HG03045 (cell line): ENCODE measurements around the gene CHRM4.
"Not testable (repeated sequence)": the region's sequence is repeated elsewhere in the genome, so short reads cannot be mapped to it uniquely, and the experiment has no call there.

Experiments
- ATAC-seq: cut with Tn5 transposase; IDR thresholded peaks from one replicate; pipeline ENCODE4 v1.9.1; 2021; ENCODE audit warnings: mild to moderate bottlenecking, moderate library complexity; ENCODE audit not compliant: unreplicated experiment

CHRM4 gene

DNA sequence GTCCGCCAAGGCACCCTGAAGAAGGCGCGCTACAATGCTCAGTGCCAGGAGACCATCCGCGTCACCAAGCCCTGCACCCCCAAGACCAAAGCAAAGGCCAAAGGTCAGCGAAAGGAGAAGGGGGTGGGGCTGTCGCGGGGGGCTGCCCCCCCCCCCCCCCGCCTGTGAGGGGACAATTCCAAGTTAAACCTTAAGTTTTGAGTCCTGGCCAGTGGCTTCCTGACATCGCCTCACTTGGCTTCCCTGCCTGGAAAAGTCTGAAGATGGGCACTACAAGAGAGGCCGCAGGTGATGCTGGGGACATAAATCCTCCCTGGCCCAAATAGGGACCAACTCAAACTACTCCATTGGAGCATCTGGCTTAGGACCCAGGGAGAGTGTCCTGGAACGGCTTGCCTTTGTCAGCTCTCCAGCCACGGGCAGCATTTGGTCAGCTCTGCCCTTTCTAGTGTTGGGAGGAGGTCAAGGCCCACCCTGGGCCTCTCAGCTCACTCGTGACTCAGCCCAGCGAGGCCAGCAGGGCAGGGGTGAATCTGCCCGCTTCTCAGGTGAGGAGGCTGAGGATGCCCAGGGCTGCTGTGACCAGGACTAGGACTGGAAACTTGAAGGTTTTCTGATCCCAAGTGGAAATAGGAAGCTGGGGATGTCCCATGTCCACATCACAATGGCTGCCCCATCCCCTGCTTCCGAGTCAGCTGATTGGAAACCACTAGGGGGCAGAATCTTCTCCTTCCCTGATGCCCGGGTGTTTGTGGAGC lies 8.8 kb downstream of the CHRM4 start:
- no peak for ATAC-seq

- no peak for ATAC-seq
These were observed 9.5 kb downstream of the CHRM4 start for GRCh38 chr11:46381819-46382645.

DNA sequence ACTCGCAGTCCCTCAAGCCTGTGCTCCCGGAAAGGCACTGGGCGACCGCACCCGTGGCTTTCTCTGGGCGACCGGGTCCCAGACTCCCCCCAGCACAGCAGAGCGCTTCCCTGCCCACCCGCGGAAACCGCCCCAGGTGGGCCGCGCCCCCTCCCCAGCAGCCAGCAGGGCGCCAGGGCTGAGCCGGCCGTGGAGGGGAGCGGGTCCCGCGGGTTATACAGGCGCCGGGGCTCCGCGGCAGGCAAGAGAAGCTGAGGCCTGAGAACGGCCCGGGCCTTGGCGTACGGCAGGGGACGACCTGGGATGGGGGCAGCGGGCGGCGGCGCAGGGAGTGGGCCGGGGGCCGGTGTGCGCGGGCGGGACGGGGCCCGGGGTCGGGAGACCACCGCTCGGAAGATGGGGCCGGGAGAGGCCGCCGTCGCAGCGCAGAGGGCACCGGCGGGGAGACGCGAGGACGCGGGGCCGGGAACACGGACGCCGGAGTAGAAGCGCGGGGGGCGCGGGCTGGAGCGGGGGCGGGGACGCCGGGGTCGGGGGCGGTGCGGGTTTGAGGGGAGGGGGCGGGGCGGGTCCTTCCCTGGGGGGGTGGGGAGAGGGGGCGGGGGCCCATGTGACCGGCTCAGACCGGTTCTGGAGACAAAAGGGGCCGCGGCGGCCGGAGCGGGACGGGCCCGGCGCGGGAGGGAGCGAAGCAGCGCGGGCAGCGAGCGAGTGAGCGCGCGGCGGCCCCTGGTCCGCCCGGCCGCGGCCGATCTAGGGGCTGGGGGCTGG lies 10.3 kb downstream of the CHRM4 start, which contains the start of gene MDK:
Gene MDK, plus strand, starts transcription at position 622 of the 771 bp plus-strand sequence. CDS start 389 bp downstream, outside the sequence.
- ATAC-seq = no peak

- no peak for ATAC-seq
These were observed 11.1 kb downstream of the CHRM4 start for GRCh38 chr11:46380340-46381047.

DNA sequence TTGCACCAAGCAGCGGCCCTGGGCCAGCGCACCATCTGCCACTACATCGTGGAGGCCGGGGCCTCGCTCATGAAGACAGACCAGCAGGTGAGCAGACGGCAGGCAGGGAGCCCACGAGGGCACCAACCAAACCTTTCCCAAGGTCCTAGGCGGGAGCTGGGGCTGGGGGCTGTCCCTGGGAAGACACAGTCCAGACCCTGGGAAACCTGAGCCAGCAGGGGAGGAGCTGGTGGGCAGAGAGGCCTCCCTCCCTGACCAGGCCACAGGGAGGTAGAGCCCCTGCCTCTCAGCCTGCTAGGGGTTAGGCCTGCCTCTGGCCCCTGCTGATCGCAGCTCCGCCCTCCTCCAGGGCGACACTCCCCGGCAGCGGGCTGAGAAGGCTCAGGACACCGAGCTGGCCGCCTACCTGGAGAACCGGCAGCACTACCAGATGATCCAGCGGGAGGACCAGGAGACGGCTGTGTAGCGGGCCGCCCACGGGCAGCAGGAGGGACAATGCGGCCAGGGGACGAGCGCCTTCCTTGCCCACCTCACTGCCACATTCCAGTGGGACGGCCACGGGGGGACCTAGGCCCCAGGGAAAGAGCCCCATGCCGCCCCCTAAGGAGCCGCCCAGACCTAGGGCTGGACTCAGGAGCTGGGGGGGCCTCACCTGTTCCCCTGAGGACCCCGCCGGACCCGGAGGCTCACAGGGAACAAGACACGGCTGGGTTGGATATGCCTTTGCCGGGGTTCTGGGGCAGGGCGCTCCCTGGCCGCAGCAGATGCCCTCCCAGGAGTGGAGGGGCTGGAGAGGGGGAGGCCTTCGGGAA lies 11.9 kb downstream of the CHRM4 start:
- ATAC-seq = not testable (repeated sequence)

GRCh38 chr11:46378811-46379481 lies 12.6 kb downstream of the CHRM4 start:
- ATAC-seq = no peak

GRCh38 chr11:46378296-46378695 lies 13.3 kb downstream of the CHRM4 start:
- ATAC-seq = no peak

- no peak for ATAC-seq
These were observed 13.7 kb downstream of the CHRM4 start for GRCh38 chr11:46377831-46378230.

GRCh38 chr11:46377290-46377689 lies 14.3 kb downstream of the CHRM4 start:
- no peak for ATAC-seq

GRCh38 chr11:46376258-46377050 lies 15.1 kb downstream of the CHRM4 start:
- no peak for ATAC-seq

- no peak for ATAC-seq
These were observed 16.0 kb downstream of the CHRM4 start for GRCh38 chr11:46375392-46376101.

DNA sequence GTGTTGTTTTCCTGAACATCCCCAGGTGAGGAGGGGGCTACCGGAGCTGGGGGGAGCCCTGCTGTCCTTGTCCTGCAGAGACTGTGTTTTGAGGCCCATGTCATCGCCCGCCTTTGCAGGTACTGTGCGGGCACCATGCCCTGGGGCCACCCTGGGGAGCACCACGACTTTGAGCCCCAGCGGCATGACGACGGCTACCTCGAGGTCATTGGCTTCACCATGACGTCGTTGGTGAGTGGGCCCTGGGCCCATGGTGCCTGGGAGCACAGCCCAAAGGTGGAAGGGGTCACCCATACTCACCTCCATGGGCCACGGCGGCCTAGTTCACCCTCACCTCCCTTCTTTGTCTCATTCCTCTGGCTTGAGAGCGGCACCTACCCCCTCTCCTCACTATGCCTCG lies 16.8 kb downstream of the CHRM4 start:
- ATAC-seq = no peak

DNA sequence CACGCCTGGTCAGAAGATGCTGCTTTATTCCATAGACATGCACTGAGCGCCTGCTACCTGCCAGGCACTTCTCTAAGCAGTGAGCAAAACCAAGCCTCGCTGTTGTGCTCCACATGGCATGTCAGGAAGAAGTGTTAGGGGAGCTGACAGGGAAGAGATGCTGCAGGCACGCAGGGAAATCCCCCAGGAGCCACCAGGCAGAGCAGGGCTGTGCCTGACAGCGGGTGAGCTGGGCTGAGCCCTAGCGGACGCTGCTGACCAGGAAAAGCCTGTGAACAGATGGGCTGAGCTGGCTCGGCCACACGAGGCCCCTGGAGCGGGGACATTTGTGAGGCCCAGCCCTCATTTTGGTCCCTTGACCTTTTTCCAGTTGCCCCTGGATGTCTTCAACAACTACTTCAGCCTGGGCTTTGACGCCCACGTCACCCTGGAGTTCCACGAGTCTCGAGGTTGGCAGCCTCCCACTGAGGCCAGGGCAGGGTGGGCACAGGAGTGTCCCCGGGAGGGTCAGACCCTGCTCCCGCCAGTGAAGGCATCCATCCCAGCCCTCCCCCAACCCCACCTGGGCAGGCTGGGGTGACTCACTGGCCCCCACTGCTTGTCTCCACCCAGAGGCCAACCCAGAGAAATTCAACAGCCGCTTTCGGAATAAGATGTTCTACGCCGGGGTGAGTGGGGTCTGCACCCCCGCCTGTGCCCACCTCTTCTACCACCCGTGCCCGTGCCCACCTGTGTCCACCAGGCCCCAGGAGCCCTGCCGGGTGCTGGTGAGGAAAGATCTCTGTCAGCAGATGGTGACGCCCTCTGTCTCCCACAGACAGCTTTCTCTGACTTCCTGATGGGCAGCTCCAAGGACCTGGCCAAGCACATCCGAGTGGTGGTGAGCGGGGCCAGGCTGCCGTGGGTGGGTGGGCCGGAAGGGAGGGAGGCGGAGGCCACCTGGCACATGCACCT lies 17.5 kb downstream of the CHRM4 start:
- ATAC-seq = no peak

- ATAC-seq = not testable (repeated sequence)
These were observed 19.1 kb downstream of the CHRM4 start for GRCh38 chr11:46372501-46372900.

DNA sequence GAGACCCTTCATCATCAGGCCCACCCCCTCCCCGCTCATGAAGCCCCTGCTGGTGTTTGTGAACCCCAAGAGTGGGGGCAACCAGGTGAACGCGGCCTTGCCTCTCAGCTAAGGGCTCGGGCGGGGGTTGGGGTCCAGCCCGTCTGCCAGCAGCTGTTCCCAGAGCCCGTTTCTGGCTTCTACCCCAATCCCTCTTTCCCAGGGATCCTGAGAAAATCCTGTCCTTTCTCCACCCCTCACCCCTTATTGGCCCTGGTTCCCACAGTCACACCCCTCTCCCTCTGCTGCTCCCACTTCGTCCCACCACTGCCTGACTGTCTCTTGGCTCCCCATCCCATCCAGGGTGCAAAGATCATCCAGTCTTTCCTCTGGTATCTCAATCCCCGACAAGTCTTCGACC lies 19.5 kb downstream of the CHRM4 start:
- ATAC-seq = no peak

DNA sequence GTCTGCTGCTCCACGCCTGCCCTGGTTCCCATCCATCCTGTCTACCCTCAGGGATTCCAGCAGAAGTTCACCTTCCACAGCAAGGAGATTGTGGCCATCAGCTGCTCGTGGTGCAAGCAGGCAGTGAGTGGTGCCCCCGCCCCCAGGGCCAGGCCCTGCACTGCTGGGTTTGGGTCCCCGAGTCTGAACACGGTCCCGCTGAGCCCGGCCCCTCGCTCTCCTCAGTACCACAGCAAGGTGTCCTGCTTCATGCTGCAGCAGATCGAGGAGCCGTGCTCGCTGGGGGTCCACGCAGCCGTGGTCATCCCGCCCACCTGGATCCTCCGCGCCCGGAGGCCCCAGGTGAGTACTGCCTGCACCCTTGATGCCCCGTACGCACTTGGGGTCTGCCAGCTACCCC lies 20.3 kb downstream of the CHRM4 start:
- ATAC-seq = not testable (repeated sequence)

GRCh38 chr11:46370253-46370652 lies 21.3 kb downstream of the CHRM4 start:
- no peak for ATAC-seq
